Osteoblast (primary cell): ENCODE results near the gene PPTC7. TPM values are rescaled to one million over a fixed set of nuclear protein-coding genes. Genes with fewer than 3 reads are reported as not detected.
"Not testable (repeated sequence)": the region's sequence is repeated elsewhere in the genome, so short reads cannot be mapped to it uniquely, and the experiment has no call there.

Source experiments
- DNase-seq: peaks from one replicate; pipeline ENCODE4 v3.0.0; 2011; ENCODE audit warnings: low spot score, mixed read lengths; ENCODE audit not compliant: insufficient read length; ENCODE audit errors: missing footprints
- H2AFZ ChIP-seq: 2 replicates; pipeline ENCODE4 v1.6.0; 2011; ENCODE audit warnings: mild to moderate bottlenecking, low read length
- H3K27ac ChIP-seq: 2 replicates; pipeline ENCODE4 v1.5.1; 2011; ENCODE audit warnings: mild to moderate bottlenecking, low read depth, low read length, moderate library complexity
- H3K27me3 ChIP-seq: 2 replicates; pipeline ENCODE4 v1.6.0; 2012; ENCODE audit warnings: mild to moderate bottlenecking, control low read depth, inconsistent platforms, low read length, moderate library complexity; ENCODE audit not compliant: insufficient read depth
- H3K36me3 ChIP-seq: 2 replicates; pipeline ENCODE4 v1.5.1; 2011; ENCODE audit warnings: mild to moderate bottlenecking, low read length, control low read depth, moderate library complexity; ENCODE audit not compliant: insufficient read depth
- H3K4me1 ChIP-seq: 2 replicates; pipeline ENCODE4 v1.5.1; 2011; ENCODE audit warnings: mild to moderate bottlenecking, low read length, control low read depth, moderate library complexity; ENCODE audit not compliant: insufficient read depth
- H3K4me2 ChIP-seq: 2 replicates; pipeline ENCODE4 v1.6.0; 2011; ENCODE audit warnings: mild to moderate bottlenecking, low read length; ENCODE audit not compliant: insufficient read depth
- H3K4me3 ChIP-seq: fragments of 200-600 bp; sonication (generic); 3 replicates; pipeline ENCODE4 v1.5.1; 2012; ENCODE audit warnings: mild to moderate bottlenecking, low read length, inconsistent platforms; ENCODE audit not compliant: insufficient read depth
- H3K79me2 ChIP-seq: 2 replicates; pipeline ENCODE4 v1.6.0; 2012; ENCODE audit warnings: mild to moderate bottlenecking, low read length, control low read depth, inconsistent platforms; ENCODE audit not compliant: insufficient read depth
- H3K9me3 ChIP-seq: 2 replicates; pipeline ENCODE4 v1.5.1; 2011; ENCODE audit warnings: low read depth, low read length, control low read depth
- H4K20me1 ChIP-seq: 2 replicates; pipeline ENCODE4 v1.6.0; 2012; ENCODE audit warnings: mild to moderate bottlenecking, low read length, control low read depth; ENCODE audit not compliant: insufficient read depth
- total RNA-seq: library from RNA; depleted of rRNA; stranded (reverse); fragments of >200 nt; gene quantifications from 2 replicates; pipeline ENCODE4 v1.2.3, GENCODE V29; 2012
- TF ChIP-seq, protein P1 (sequence below): IDR thresholded peaks from 2 replicates; pipeline ENCODE4 v1.5.1; 2011; ENCODE audit warnings: mild to moderate bottlenecking, low read depth, low read length, moderate library complexity; ENCODE audit errors: extremely low read depth

Gene PPTC7
- total RNA-seq, 1 donor, result 7.6 TPM

GRCh38 chr12:110518014-110518413 is 65.1 kb downstream of the PPTC7 start:
- not testable (repeated sequence) for H3K27ac ChIP-seq

GRCh38 chr12:110516995-110517394 is 66.1 kb downstream of the PPTC7 start:
- no peak overlapping the region for H3K4me2 ChIP-seq
- TF ChIP-seq, protein P1, sequence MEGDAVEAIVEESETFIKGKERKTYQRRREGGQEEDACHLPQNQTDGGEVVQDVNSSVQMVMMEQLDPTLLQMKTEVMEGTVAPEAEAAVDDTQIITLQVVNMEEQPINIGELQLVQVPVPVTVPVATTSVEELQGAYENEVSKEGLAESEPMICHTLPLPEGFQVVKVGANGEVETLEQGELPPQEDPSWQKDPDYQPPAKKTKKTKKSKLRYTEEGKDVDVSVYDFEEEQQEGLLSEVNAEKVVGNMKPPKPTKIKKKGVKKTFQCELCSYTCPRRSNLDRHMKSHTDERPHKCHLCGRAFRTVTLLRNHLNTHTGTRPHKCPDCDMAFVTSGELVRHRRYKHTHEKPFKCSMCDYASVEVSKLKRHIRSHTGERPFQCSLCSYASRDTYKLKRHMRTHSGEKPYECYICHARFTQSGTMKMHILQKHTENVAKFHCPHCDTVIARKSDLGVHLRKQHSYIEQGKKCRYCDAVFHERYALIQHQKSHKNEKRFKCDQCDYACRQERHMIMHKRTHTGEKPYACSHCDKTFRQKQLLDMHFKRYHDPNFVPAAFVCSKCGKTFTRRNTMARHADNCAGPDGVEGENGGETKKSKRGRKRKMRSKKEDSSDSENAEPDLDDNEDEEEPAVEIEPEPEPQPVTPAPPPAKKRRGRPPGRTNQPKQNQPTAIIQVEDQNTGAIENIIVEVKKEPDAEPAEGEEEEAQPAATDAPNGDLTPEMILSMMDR, result no peak
- H3K79me2 ChIP-seq, result no peaks in the 10 kb centered on the region
- no peak overlapping the region for H3K4me3 ChIP-seq
- no peaks in the 10 kb centered on the region for H3K27me3 ChIP-seq
- H2AFZ ChIP-seq, result no peak overlapping the region
- DNase-seq, result no peak
- no peaks in the 10 kb centered on the region for H3K4me1 ChIP-seq
- no peaks in the 10 kb centered on the region for H3K9me3 ChIP-seq
- H4K20me1 ChIP-seq, result no peaks in the 10 kb centered on the region
- no peaks in the 10 kb centered on the region for H3K36me3 ChIP-seq
- no peak overlapping the region for H3K27ac ChIP-seq

More at GRCh38 chr12:110518014-110518413, 65.1 kb downstream of the PPTC7 start:
- not testable (repeated sequence) for H4K20me1 ChIP-seq, H3K36me3 ChIP-seq, H3K9me3 ChIP-seq, H3K79me2 ChIP-seq, H3K4me2 ChIP-seq, H3K27me3 ChIP-seq, H2AFZ ChIP-seq, H3K4me1 ChIP-seq, H3K4me3 ChIP-seq, DNase-seq

DNA sequence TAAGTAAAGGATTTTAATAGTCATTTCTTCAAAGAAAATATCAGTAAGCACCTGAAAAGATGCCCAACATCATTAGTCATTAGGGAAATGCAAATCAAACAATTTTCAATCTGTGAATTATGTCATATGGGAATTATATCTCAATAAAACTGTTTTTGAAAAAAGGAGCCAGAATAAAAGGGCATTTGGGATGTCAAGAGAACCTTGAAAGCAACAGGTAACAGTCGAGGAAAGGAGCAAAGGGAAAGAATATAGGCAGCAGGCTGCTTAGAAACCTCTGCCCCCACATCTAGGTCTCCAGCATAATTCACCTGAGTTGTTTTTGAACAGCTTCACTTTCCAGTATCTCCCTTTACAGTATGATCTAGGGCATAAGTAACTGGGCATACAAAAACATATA is 68.8 kb downstream of the PPTC7 start:
- DNase-seq, result no peak
- peaks cover 5% of the 10 kb centered on the region for H3K27me3 ChIP-seq
- no peaks in the 10 kb centered on the region for H3K79me2 ChIP-seq
- no peak overlapping the region for H2AFZ ChIP-seq
- TF ChIP-seq, protein P1, result no peak
- H3K36me3 ChIP-seq, result no peaks in the 10 kb centered on the region
- no peaks in the 10 kb centered on the region for H4K20me1 ChIP-seq
- no peaks in the 10 kb centered on the region for H3K4me1 ChIP-seq
- no peak overlapping the region for H3K4me2 ChIP-seq
- H3K9me3 ChIP-seq, result no peaks in the 10 kb centered on the region
- no peak overlapping the region for H3K27ac ChIP-seq
- no peak overlapping the region for H3K4me3 ChIP-seq

DNA sequence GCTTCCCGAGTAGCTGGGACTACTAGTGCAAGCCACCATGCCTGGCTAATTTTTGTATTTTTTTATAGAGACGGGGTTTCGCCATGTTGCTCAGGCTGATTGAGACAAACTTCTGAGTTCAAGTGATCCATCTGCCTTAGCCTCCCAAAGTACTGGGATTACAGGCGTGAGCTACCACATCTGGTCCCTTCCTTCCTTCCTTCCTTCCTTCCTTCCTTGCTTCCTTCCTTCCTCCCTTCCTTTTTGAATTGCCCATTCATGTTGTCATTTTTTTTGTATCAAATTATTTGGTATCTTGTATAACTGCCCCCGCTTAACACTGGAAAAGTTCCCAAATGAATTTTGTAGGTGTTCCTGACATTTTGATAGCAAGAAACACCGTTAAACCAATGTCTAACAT is 69.3 kb downstream of the PPTC7 start:
- H3K36me3 ChIP-seq, result no peaks in the 10 kb centered on the region
- no peak overlapping the region for H3K4me2 ChIP-seq
- no peaks in the 10 kb centered on the region for H3K79me2 ChIP-seq
- no peak for DNase-seq
- H4K20me1 ChIP-seq, result no peaks in the 10 kb centered on the region
- no peaks in the 10 kb centered on the region for H3K9me3 ChIP-seq
- no peak overlapping the region for H3K27ac ChIP-seq
- H3K4me3 ChIP-seq, result no peak overlapping the region
- no peaks in the 10 kb centered on the region for H3K4me1 ChIP-seq
- H2AFZ ChIP-seq, result no peak overlapping the region
- TF ChIP-seq, protein P1, result no peak
- peaks cover 5% of the 10 kb centered on the region for H3K27me3 ChIP-seq
